Hindlimb muscle (tissue), 1 donor: Measurements from ENCODE around the gene ADSS1. TPM values are rescaled to one million over a fixed set of nuclear protein-coding genes. Genes with fewer than 3 reads are reported as not detected.
A peak's percentile ranks its signal among the peaks of the same experiment; 100 is the strongest.

Source experiments
- DNase-seq: peaks from one replicate; pipeline ENCODE4 v3.0.0-alpha.2; 2013
- polyA plus RNA-seq: library from polyadenylated mRNA; unstranded; fragments of 120-200 nt; gene quantifications from one replicate; pipeline ENCODE4 v1.2.1, GENCODE V29; 2013; ENCODE audit not compliant: insufficient read length

The ADSS1 gene
- 71.5 TPM for polyA plus RNA-seq

- peak; percentile 51 for DNase-seq
Measured at GRCh38 chr14:104723651-104724406, at the start of gene ADSS1. TSS of gene ADSS1 (plus strand) at chr14:104724229. CDS start at chr14:104724271, 42 bp downstream.

- no peak for DNase-seq
Measured at GRCh38 chr14:104675447-104675846, 48.6 kb upstream of the ADSS1 start.

GRCh38 chr14:104676130-104676693 is 47.8 kb upstream of the ADSS1 start:
- DNase-seq = no peak

- no peak for DNase-seq
Measured at GRCh38 chr14:104676694-104677511, 47.1 kb upstream of the ADSS1 start.

- peak; percentile 88 for DNase-seq
Measured at GRCh38 chr14:104677512-104678332, 46.3 kb upstream of the ADSS1 start.

GRCh38 chr14:104678346-104678745 is 45.7 kb upstream of the ADSS1 start:
- no peak for DNase-seq

- DNase-seq = no peak
Measured at GRCh38 chr14:104678901-104679705, 44.9 kb upstream of the ADSS1 start.

- no peak for DNase-seq
Measured at GRCh38 chr14:104680056-104680805, 43.8 kb upstream of the ADSS1 start.

GRCh38 chr14:104680806-104681688 is 43.0 kb upstream of the ADSS1 start:
- no peak for DNase-seq

GRCh38 chr14:104681689-104682074 is 42.3 kb upstream of the ADSS1 start:
- DNase-seq = peak; percentile 88

- DNase-seq = no peak
Measured at GRCh38 chr14:104682107-104682593, 41.9 kb upstream of the ADSS1 start.

- no peak for DNase-seq
Measured at GRCh38 chr14:104683653-104684448, 40.2 kb upstream of the ADSS1 start.

- DNase-seq = no peak
Measured at GRCh38 chr14:104684449-104684821, 39.6 kb upstream of the ADSS1 start.

GRCh38 chr14:104685216-104685997 is 38.6 kb upstream of the ADSS1 start:
- DNase-seq = no peak

- no peak for DNase-seq
Measured at GRCh38 chr14:104685998-104686610, 37.9 kb upstream of the ADSS1 start.

GRCh38 chr14:104686624-104687517 is 37.2 kb upstream of the ADSS1 start:
- DNase-seq = no peak
